Endothelial cell of umbilical vein (primary cell): ENCODE measurements around the gene COTL1.

Source experiments
- EZH2 ChIP-seq: IDR thresholded peaks from 2 replicates; pipeline ENCODE4 v1.6.1; 2012; ENCODE audit warnings: borderline replicate concordance, low read depth, mild to moderate bottlenecking, moderate library complexity, low read length, inconsistent platforms; ENCODE audit not compliant: severe bottlenecking
- FOS ChIP-seq: IDR thresholded peaks from 2 replicates; pipeline ENCODE4 v1.6.1; 2011; ENCODE audit warnings: mild to moderate bottlenecking, low read length, moderate library complexity, borderline replicate concordance; ENCODE audit not compliant: insufficient read depth
- GATA2 ChIP-seq: IDR thresholded peaks from 2 replicates; pipeline ENCODE4 v1.7.0; 2011; ENCODE audit warnings: low read depth, mild to moderate bottlenecking, moderate library complexity, mixed read lengths, low read length; ENCODE audit not compliant: insufficient read length, insufficient read depth
- JUN ChIP-seq: IDR thresholded peaks from 2 replicates; pipeline ENCODE4 v1.6.1; 2011; ENCODE audit warnings: borderline replicate concordance, low read depth; ENCODE audit not compliant: insufficient read length, insufficient read depth
- MAX ChIP-seq: IDR thresholded peaks from 2 replicates; pipeline ENCODE4 v1.6.1; 2011; ENCODE audit not compliant: insufficient read depth, insufficient read length
- MYC ChIP-seq: IDR thresholded peaks from one replicate; pipeline ENCODE4 v1.6.1; 2011; ENCODE audit warnings: mild to moderate bottlenecking, low read depth, low read length
- POLR2A ChIP-seq: IDR thresholded peaks from 2 replicates; pipeline ENCODE4 v1.6.1; 2012; ENCODE audit warnings: low read depth, mild to moderate bottlenecking, control low read depth, low read length
- POLR2AphosphoS5 ChIP-seq: IDR thresholded peaks from 2 replicates; pipeline ENCODE4 v1.6.1; 2012; ENCODE audit warnings: low read depth, mild to moderate bottlenecking, control low read depth, low read length, moderate library complexity; ENCODE audit not compliant: insufficient read depth
- TF ChIP-seq, protein P1 (sequence below), 2 donors: IDR thresholded peaks; 1 replicate in 1 of 2; 2 replicates in 1 of 2; pipeline ENCODE4 v1.5.1; 2011; ENCODE audit warnings: low read length in 2 of 2, mild to moderate bottlenecking in 2 of 2, moderate library complexity in 2 of 2, control low read depth in 1 of 2, inconsistent platforms in 1 of 2, low read depth in 1 of 2; ENCODE audit not compliant: insufficient read depth in 1 of 2; ENCODE audit errors: extremely low read depth in 1 of 2

GRCh38 chr16:84610376-84610775 is 7.5 kb downstream of the COTL1 start:
- TF ChIP-seq, protein P1, sequence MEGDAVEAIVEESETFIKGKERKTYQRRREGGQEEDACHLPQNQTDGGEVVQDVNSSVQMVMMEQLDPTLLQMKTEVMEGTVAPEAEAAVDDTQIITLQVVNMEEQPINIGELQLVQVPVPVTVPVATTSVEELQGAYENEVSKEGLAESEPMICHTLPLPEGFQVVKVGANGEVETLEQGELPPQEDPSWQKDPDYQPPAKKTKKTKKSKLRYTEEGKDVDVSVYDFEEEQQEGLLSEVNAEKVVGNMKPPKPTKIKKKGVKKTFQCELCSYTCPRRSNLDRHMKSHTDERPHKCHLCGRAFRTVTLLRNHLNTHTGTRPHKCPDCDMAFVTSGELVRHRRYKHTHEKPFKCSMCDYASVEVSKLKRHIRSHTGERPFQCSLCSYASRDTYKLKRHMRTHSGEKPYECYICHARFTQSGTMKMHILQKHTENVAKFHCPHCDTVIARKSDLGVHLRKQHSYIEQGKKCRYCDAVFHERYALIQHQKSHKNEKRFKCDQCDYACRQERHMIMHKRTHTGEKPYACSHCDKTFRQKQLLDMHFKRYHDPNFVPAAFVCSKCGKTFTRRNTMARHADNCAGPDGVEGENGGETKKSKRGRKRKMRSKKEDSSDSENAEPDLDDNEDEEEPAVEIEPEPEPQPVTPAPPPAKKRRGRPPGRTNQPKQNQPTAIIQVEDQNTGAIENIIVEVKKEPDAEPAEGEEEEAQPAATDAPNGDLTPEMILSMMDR (IDR thresholded peaks at IDR 0.05; ENCODE audit: extremely low read depth in 1 of 2, insufficient read depth in 1 of 2, low read depth in 1 of 2, low read length in 2 of 2) = no peak
- TF ChIP-seq EZH2 (no peak), JUN (no peak), POLR2A (no peak), POLR2AphosphoS5 (no peak), GATA2 (no peak), MAX (no peak), MYC (no peak), FOS (no peak)
